GM12878 (cell line): ENCODE data around the gene KLRG1. TPM values are rescaled to one million over a fixed set of nuclear protein-coding genes. Genes with fewer than 3 reads are reported as not detected.

Source experiments
- ATAC-seq: fragments of 200-7000 bp; cut with Tn5 transposase; 3 replicates; pipeline ENCODE4 v1.9.1; 2020; ENCODE audit warnings: mild to moderate bottlenecking, moderate library complexity
- BruUV-seq: library from RNA; stranded (reverse); fragments of 400-500 nt; replicated peaks from 2 replicates; lab custom pipeline; 2021; lab: Mats Ljungman, UMichigan
- CTCF ChIA-PET: fragments of 300-600 bp; sonication (Branson Sonifier 250); formaldehyde crosslinking; extraction: SDS; loops from one replicate; lab custom pipeline; 2021; ENCODE audit warnings: inconsistent platforms; lab: Yijun Ruan, JAX
- POLR2A ChIA-PET: fragments of 350-600 bp; formaldehyde crosslinking; extraction: SDS; loops from one replicate; lab custom pipeline; 2021; ENCODE audit warnings: inconsistent platforms; lab: Charles Lee
- RAD21 ChIA-PET: fragments of 300-600 bp; sonication (Branson Sonifier 250); formaldehyde crosslinking; loops from one replicate; lab custom pipeline; 2023; ENCODE audit warnings: antibody characterized with exemption; ENCODE audit not compliant: unreplicated experiment; lab: Charles Lee
- SMC1A ChIA-PET: fragments of 300-600 bp; sonication (Branson Sonifier 250); formaldehyde crosslinking; loops from one replicate; lab custom pipeline; 2023; ENCODE audit not compliant: unreplicated experiment, uncharacterized antibody; lab: Charles Lee
- DNase-seq: peaks from one replicate; pipeline ENCODE4 v3.0.0-alpha.2; 2011; ENCODE audit warnings: low read depth, low spot score
- FAIRE-seq: peaks from 3 replicates; lab custom pipeline; 2011; peaks lifted over from hg19 to GRCh38; lab: Jason Lieb, UNC
- H2AFZ ChIP-seq: 2 replicates; pipeline ENCODE4 v1.6.0; 2011; ENCODE audit warnings: low read depth, low read length, control low read depth; ENCODE audit not compliant: control insufficient read depth
- H3K27ac ChIP-seq: 2 replicates; pipeline ENCODE4 v1.5.1; 2011; ENCODE audit warnings: control low read depth; ENCODE audit not compliant: control insufficient read depth, insufficient read depth
- H3K27me3 ChIP-seq, 2 experiments: replicated peaks in 1 of 2; 2 replicates each; pipeline versions ENCODE4 v1.6.0 to v1.6.1; 2011; ENCODE audit warnings: low read length in 1 of 2; ENCODE audit not compliant: control insufficient read depth in 2 of 2, insufficient read depth in 2 of 2
- H3K36me3 ChIP-seq, 2 experiments: 2 replicates each; pipeline ENCODE4 v1.5.1; 2011; ENCODE audit warnings: low read length in 1 of 2; ENCODE audit not compliant: control insufficient read depth in 2 of 2, insufficient read depth in 2 of 2
- H3K4me1 ChIP-seq: 2 replicates; pipeline ENCODE4 v1.6.1; 2011; ENCODE audit warnings: mild to moderate bottlenecking, low read length, moderate library complexity, mixed read lengths; ENCODE audit not compliant: control insufficient read depth, insufficient read depth
- H3K4me2 ChIP-seq: 2 replicates; pipeline ENCODE4 v1.6.0; 2011; ENCODE audit warnings: control low read depth; ENCODE audit not compliant: control insufficient read depth, insufficient read depth
- H3K4me3 ChIP-seq: fragments of 200-600 bp; sonication (generic); 2 replicates; pipeline ENCODE4 v1.5.1; 2016
- H3K79me2 ChIP-seq: 2 replicates; pipeline ENCODE4 v1.6.0; 2011; ENCODE audit warnings: low read length; ENCODE audit not compliant: control insufficient read depth, insufficient read depth
- H3K9ac ChIP-seq: 2 replicates; pipeline ENCODE4 v1.8.0; 2011; ENCODE audit warnings: low read length, control low read depth, mixed read lengths; ENCODE audit not compliant: control insufficient read depth, insufficient read depth
- H3K9me3 ChIP-seq: replicated peaks from 3 replicates; pipeline ENCODE4 v1.5.1; 2011; ENCODE audit warnings: mild to moderate bottlenecking, low read length; ENCODE audit not compliant: control insufficient read depth, insufficient read depth
- H4K20me1 ChIP-seq: 2 replicates; pipeline ENCODE4 v1.6.0; 2011; ENCODE audit not compliant: control insufficient read depth, insufficient read depth
- MYC ChIP-seq: IDR thresholded peaks from 2 replicates; pipeline ENCODE4 v1.6.1; 2011; ENCODE audit warnings: mild to moderate bottlenecking, low read length, moderate library complexity, inconsistent platforms; ENCODE audit not compliant: insufficient read depth, insufficient replicate concordance, insufficient read length, severe bottlenecking
- TARDBP ChIP-seq: IDR thresholded peaks from 2 replicates; pipeline ENCODE4 v1.6.1; 2016; ENCODE audit warnings: borderline replicate concordance
- WGBS: methylation state at CpG from one replicate; pipeline ENCODE4 v1.1.6; 2016; ENCODE audit warnings: low lambda C conversion rate; ENCODE audit not compliant: insufficient replicate concordance, insufficient coverage; ENCODE audit errors: missing lambda C conversion rate; 5-methylcytosine and 5-hydroxymethylcytosine counted together
- in situ Hi-C: fragments of 300-500 bp; cut with MboI; formaldehyde crosslinking; loops from 9 replicates; pipeline ENCODE4 v1.14.3; 2018; ENCODE audit warnings: mixed read lengths
- intact Hi-C: fragments of 100-400 bp; cut with micrococcal nuclease; formaldehyde crosslinking; loops from one replicate; pipeline ENCODE4 v1.14.2; 2022; ENCODE audit not compliant: unreplicated experiment
- polyA plus RNA-seq, 11 experiments: library from polyadenylated mRNA; depleted of rRNA in 4 of 11; unstranded in 6 of 11; stranded (reverse) in 5 of 11; fragments of >200 nt; fragmentation: Nextera tagmentation in 4 of 11; fragmentation: Illumina TruSeq in 1 of 11; extraction: Ambion mirVana in 4 of 11; extraction: Trizol in 1 of 11; gene quantifications; 1 replicate in 1 of 11; 2 replicates in 10 of 11; pipeline versions ENCODE4 v1.2.1 to v1.2.3, GENCODE V29; 2011 to 2016; ENCODE audit warnings: inconsistent platforms in 2 of 11, missing spikeins in 2 of 11, low read depth in 1 of 11
- total RNA-seq, 4 experiments: library from RNA; depleted of rRNA in 3 of 4; stranded (reverse); fragments of >200 nt in 3 of 4; fragmentation: Illumina TruSeq in 1 of 4; extraction: Trizol in 1 of 4; gene quantifications; 2 replicates each; pipeline versions ENCODE4 v1.2.1 to v1.2.3, GENCODE V29; 2013 to 2021
- TF ChIP-seq, protein P1 (sequence below), 3 experiments: IDR thresholded peaks in 2 of 3; conservative IDR thresholded peaks in 1 of 3; 2 replicates each; pipeline ENCODE4 v1.5.1; 2011; ENCODE audit warnings: low read depth in 3 of 3, low read length in 3 of 3, mild to moderate bottlenecking in 3 of 3, control low read depth in 2 of 3, moderate library complexity in 2 of 3, inconsistent platforms in 1 of 3, mixed read lengths in 1 of 3; ENCODE audit not compliant: control insufficient read depth in 2 of 3, insufficient read depth in 1 of 3; ENCODE audit errors: extremely low read depth in 1 of 3

Gene KLRG1
- total and polyA plus RNA-seq, 10 of the 15 experiments (the other 5 are each of a cell fraction or from before 2014, with no cell fraction given): 2.3 to 6.5 (median 3.9) TPM

DNA sequence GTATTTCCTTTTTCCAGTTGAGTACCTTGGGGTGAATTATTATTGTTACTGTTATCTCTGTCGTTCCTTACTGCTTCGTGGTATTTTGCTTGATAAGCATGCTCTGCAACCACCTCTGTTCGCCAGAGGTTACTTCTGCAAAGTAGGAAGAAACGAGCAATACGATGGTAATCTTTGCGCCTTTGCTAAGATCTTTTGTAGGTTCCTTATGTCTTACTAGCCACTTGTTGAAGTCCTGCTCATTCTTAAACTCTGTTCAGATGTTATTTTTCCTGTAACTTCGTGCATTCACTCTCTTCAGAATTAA is 39.2 kb upstream of the KLRG1 start:
- in situ Hi-C loops: loop anchor here (5.0 kb wide), 1 partner anchor 92 kb away; no protein-coding TSS in a partner anchor
- Histone ChIP-seq H3K4me3 (peak overlapping the region; percentile 86), H2AFZ (peak overlapping the region; percentile 91), H3K27me3 (no peaks in the 10 kb centered on the region), H3K9ac (peak overlapping the region; percentile 74)
- no peak for FAIRE-seq
- TF ChIP-seq, protein P1, sequence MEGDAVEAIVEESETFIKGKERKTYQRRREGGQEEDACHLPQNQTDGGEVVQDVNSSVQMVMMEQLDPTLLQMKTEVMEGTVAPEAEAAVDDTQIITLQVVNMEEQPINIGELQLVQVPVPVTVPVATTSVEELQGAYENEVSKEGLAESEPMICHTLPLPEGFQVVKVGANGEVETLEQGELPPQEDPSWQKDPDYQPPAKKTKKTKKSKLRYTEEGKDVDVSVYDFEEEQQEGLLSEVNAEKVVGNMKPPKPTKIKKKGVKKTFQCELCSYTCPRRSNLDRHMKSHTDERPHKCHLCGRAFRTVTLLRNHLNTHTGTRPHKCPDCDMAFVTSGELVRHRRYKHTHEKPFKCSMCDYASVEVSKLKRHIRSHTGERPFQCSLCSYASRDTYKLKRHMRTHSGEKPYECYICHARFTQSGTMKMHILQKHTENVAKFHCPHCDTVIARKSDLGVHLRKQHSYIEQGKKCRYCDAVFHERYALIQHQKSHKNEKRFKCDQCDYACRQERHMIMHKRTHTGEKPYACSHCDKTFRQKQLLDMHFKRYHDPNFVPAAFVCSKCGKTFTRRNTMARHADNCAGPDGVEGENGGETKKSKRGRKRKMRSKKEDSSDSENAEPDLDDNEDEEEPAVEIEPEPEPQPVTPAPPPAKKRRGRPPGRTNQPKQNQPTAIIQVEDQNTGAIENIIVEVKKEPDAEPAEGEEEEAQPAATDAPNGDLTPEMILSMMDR (IDR thresholded peaks at IDR 0.05 in 2 of 3, conservative IDR thresholded peaks at IDR 0.05 in 1 of 3; ENCODE audit: control insufficient read depth in 2 of 3, extremely low read depth in 1 of 3, insufficient read depth in 1 of 3, low read depth in 3 of 3, low read length in 3 of 3): no peak
- 0 out of 2 replicates have a peak, but pooled peaks have one; percentile 0 for TF ChIP-seq TARDBP
- TF ChIP-seq MYC: peak; percentile 68
- TF ChIP-seq, all 136 proteins: peak for 2
- Histone ChIP-seq H4K20me1 (no peaks in the 10 kb centered on the region), H3K27ac (peak overlapping the region; percentile 94), H3K36me3 (peaks cover 1 to 3% of the 10 kb centered on the region in 2 experiments; a peak in 2 of 4 replicates), H3K4me1 (peaks cover 10% of the 10 kb centered on the region; the same call in 1 of the 2 replicates), H3K9me3 (no peaks in the 10 kb centered on the region; the same call in 2 of the 3 replicates), H3K79me2 (peaks cover 38% of the 10 kb centered on the region), H3K4me2 (peak overlapping the region; percentile 86)
- POLR2A ChIA-PET: interaction anchor here (0.8 to 2.4 kb wide), 6 partner anchors 10 to 305 kb away, joined by 3 to 8 read pairs (median 4); no protein-coding TSS in a partner anchor
- RAD21 ChIA-PET: interaction anchor here (1.0 to 3.3 kb wide), 6 partner anchors 36 to 406 kb away, joined by 3 to 23 read pairs (median 8); partner anchors contain the start of gene PHC1
- ATAC-seq (no peak; the same call in 2 of the 3 replicates), DNase-seq (no peak)
- BruUV-seq: TSS peak; percentile 85
- CTCF ChIA-PET: interaction anchor here (0.7 to 3.9 kb wide), 13 partner anchors 8 to 293 kb away, joined by 3 to 30 read pairs (median 5); partner anchors contain the start of gene PHC1
- SMC1A ChIA-PET: interaction anchor here (0.6 to 3.8 kb wide), 6 partner anchors 36 to 92 kb away, joined by 3 to 36 read pairs (median 3); partner anchors contain the start of gene PHC1
- intact Hi-C loops: loop anchor here (1.0 to 5.0 kb wide), 3 partner anchors 47 to 268 kb away; no protein-coding TSS in a partner anchor
- whole genome bisulfite sequencing: under 1% methylated on average over 7 of the region's 7 CpGs
